SK-N-SH (cell line): Measurements from ENCODE around the gene SNAP29. TPM values are rescaled to one million over a fixed set of nuclear protein-coding genes. Genes with fewer than 3 reads are reported as not detected.

Source experiments
- CTCF ChIA-PET: fragments of 300-600, 350-600 bp; formaldehyde crosslinking; extraction: SDS; loops from one replicate; lab custom pipeline; 2021; lab: Yijun Ruan, JAX
- POLR2A ChIA-PET: fragments of 350-600 bp; sonication (Branson Sonifier 250); formaldehyde crosslinking; extraction: SDS; loops from one replicate; lab custom pipeline; 2020; ENCODE audit warnings: antibody characterized with exemption, inconsistent platforms; lab: Yijun Ruan, JAX
- DNase-seq: peaks from one replicate; pipeline ENCODE4 v3.0.0; 2012
- H2AFZ ChIP-seq: fragments of 200-600 bp; sonication (generic); 2 replicates; pipeline ENCODE4 v1.8.1; 2016; ENCODE audit warnings: antibody characterized with exemption, mild to moderate bottlenecking, low read depth
- H3F3A ChIP-seq: fragments of 200-600 bp; sonication (generic); replicated peaks from 2 replicates; pipeline ENCODE3; 2016; ENCODE audit warnings: antibody characterized with exemption, mild to moderate bottlenecking; ENCODE audit not compliant: insufficient read depth
- H3K27ac ChIP-seq, 2 experiments: fragments of 200-500 bp in 1 of 2; fragments of 200-600 bp in 1 of 2; sonication (Bioruptor generic) in 1 of 2; sonication (generic), shearing (Covaris generic) in 1 of 2; 2 replicates each; pipeline versions ENCODE4 v1.5.1 to v1.6.1; 2014 to 2016; ENCODE audit warnings: low read depth in 2 of 2, inconsistent platforms in 1 of 2, low read length in 1 of 2, mild to moderate bottlenecking in 1 of 2, mixed read lengths in 1 of 2
- H3K27me3 ChIP-seq: fragments of 200-600 bp; sonication (generic), shearing (Covaris generic); 2 replicates; pipeline ENCODE4 v1.6.1; 2016; ENCODE audit warnings: mixed run types; ENCODE audit not compliant: insufficient read depth
- H3K36me3 ChIP-seq, 2 experiments: fragments of 200-500 bp in 1 of 2; fragments of 200-600 bp in 1 of 2; sonication (Bioruptor generic) in 1 of 2; sonication (generic) in 1 of 2; replicated peaks in 1 of 2; 2 replicates each; pipeline versions ENCODE3 to v1.5.1; 2014 to 2016; ENCODE audit warnings: low read length in 1 of 2, mild to moderate bottlenecking in 1 of 2; ENCODE audit not compliant: insufficient read depth in 2 of 2, control insufficient read depth in 1 of 2
- H3K4me1 ChIP-seq, 2 experiments: fragments of 200-500 bp in 1 of 2; fragments of 200-600 bp in 1 of 2; sonication (Bioruptor generic) in 1 of 2; sonication (generic), shearing (Covaris generic) in 1 of 2; 2 replicates each; pipeline versions ENCODE4 v1.5.1 to v1.6.1; 2014 to 2016; ENCODE audit warnings: low read depth in 1 of 2, low read length in 1 of 2, mixed run types in 1 of 2; ENCODE audit not compliant: insufficient read depth in 2 of 2, control insufficient read depth in 1 of 2
- H3K4me2 ChIP-seq: fragments of 200-600 bp; sonication (generic), shearing (Covaris generic); 2 replicates; pipeline ENCODE4 v1.6.1; 2017; ENCODE audit warnings: mixed run types
- H3K4me3 ChIP-seq, 2 experiments: fragments of 200-500 bp in 1 of 2; fragments of 200-600 bp in 1 of 2; sonication (Bioruptor generic) in 1 of 2; sonication (generic), shearing (Covaris generic) in 1 of 2; 2 replicates each; pipeline versions ENCODE4 v1.5.1 to v1.8.1; 2014 to 2016; ENCODE audit warnings: low read depth in 2 of 2, inconsistent platforms in 1 of 2, low read length in 1 of 2, mild to moderate bottlenecking in 1 of 2, mixed read lengths in 1 of 2, moderate library complexity in 1 of 2
- H3K79me2 ChIP-seq: fragments of 200-600 bp; sonication (generic); 2 replicates; pipeline ENCODE4 v1.8.1; 2017; ENCODE audit warnings: mild to moderate bottlenecking; ENCODE audit not compliant: insufficient read depth
- H3K9ac ChIP-seq: fragments of 200-600 bp; sonication (generic); 2 replicates; pipeline ENCODE4 v1.6.1; 2017; ENCODE audit warnings: mixed run types
- H3K9me2 ChIP-seq: fragments of 200-600 bp; sonication (generic); 2 replicates; pipeline ENCODE4 v1.6.1; 2017; ENCODE audit warnings: mixed run types
- H3K9me3 ChIP-seq: fragments of 200-600 bp; sonication (generic); 2 replicates; pipeline ENCODE4 v1.6.1; 2017; ENCODE audit warnings: mixed run types, mild to moderate bottlenecking, moderate library complexity
- H4K20me1 ChIP-seq: fragments of 200-600 bp; sonication (generic); 2 replicates; pipeline ENCODE4 v1.6.1; 2017; ENCODE audit warnings: mild to moderate bottlenecking, mixed run types; ENCODE audit not compliant: insufficient read depth
- CHD2 ChIP-seq: fragments of 150-350 bp; IDR thresholded peaks from 2 replicates; pipeline ENCODE4 v1.6.1; 2018; ENCODE audit warnings: low read length; ENCODE audit not compliant: partially characterized antibody
- FOSL2 ChIP-seq: IDR thresholded peaks from 2 replicates; pipeline ENCODE4 v1.4.0; 2012; ENCODE audit warnings: low read depth, mild to moderate bottlenecking, moderate library complexity, borderline replicate concordance
- FOXJ3 ChIP-seq: sonication (generic); formaldehyde crosslinking; IDR thresholded peaks from 2 replicates; pipeline ENCODE4 v1.5.1; 2020; ENCODE audit warnings: mild to moderate bottlenecking, missing genetic modification reagents
- MEF2A ChIP-seq: IDR thresholded peaks from 2 replicates; pipeline ENCODE4 v1.4.0; 2012; ENCODE audit warnings: low read depth, borderline replicate concordance
- MXI1 ChIP-seq: IDR thresholded peaks from 2 replicates; pipeline ENCODE4 v1.6.1; 2012; ENCODE audit warnings: mild to moderate bottlenecking, low read depth, low read length, improper control_type of control experiment
- RCOR1 ChIP-seq: fragments of 150-350 bp; IDR thresholded peaks from 2 replicates; pipeline ENCODE4 v1.6.1; 2017; ENCODE audit warnings: antibody characterized with exemption, low read length
- RFX5 ChIP-seq: IDR thresholded peaks from 2 replicates; pipeline ENCODE4 v1.6.1; 2012; ENCODE audit warnings: mild to moderate bottlenecking, improper control_type of control experiment, low read length
- SIN3A ChIP-seq: IDR thresholded peaks from 2 replicates; pipeline ENCODE4 v1.6.1; 2012; ENCODE audit warnings: low read depth, mild to moderate bottlenecking, low read length, moderate library complexity, borderline replicate concordance
- SMC3 ChIP-seq: IDR thresholded peaks from 2 replicates; pipeline ENCODE4 v1.6.1; 2012; ENCODE audit warnings: low read depth, low read length, improper control_type of control experiment
- TAF1 ChIP-seq: IDR thresholded peaks from 2 replicates; pipeline ENCODE4 v1.6.1; 2012; ENCODE audit warnings: low read depth, mild to moderate bottlenecking, low read length, moderate library complexity, borderline replicate concordance
- TEAD4 ChIP-seq: IDR thresholded peaks from 2 replicates; pipeline ENCODE4 v1.4.0; 2012; ENCODE audit warnings: mild to moderate bottlenecking, borderline replicate concordance; ENCODE audit not compliant: insufficient read depth
- YY1 ChIP-seq: IDR thresholded peaks from 2 replicates; pipeline ENCODE4 v1.4.0; 2012; ENCODE audit warnings: low read depth, mild to moderate bottlenecking
- WGBS: methylation state at CpG from one replicate; pipeline ENCODE4 v1.1.6; 2017; ENCODE audit warnings: low lambda C conversion rate; 5-methylcytosine and 5-hydroxymethylcytosine counted together
- polyA plus RNA-seq, 3 experiments: library from polyadenylated mRNA; depleted of rRNA; stranded (reverse); fragments of >200 nt; gene quantifications; 2 replicates each; pipeline ENCODE4 v1.2.3, GENCODE V29; 2012
- TF ChIP-seq, protein P1 (sequence below): fragments of 200-600 bp; sonication (generic); IDR thresholded peaks from 2 replicates; pipeline ENCODE4 v1.6.1; 2017; ENCODE audit warnings: antibody characterized with exemption, mild to moderate bottlenecking, moderate library complexity
- TF ChIP-seq, protein P2 (sequence below): IDR thresholded peaks from 2 replicates; pipeline ENCODE4 v1.6.1; 2012; ENCODE audit warnings: mild to moderate bottlenecking, low read depth, low read length, moderate library complexity
- TF ChIP-seq, protein P3 (sequence below): fragments of 150-350 bp; IDR thresholded peaks from 2 replicates; pipeline ENCODE4 v1.6.1; 2017; ENCODE audit warnings: antibody characterized with exemption, low read length, low read depth, borderline replicate concordance
- TF ChIP-seq, protein P4 (sequence below): IDR thresholded peaks from 2 replicates; pipeline ENCODE4 v1.4.0; 2012; ENCODE audit warnings: low read depth, borderline replicate concordance
- TF ChIP-seq, protein P5 (sequence below): IDR thresholded peaks from 2 replicates; pipeline ENCODE4 v1.4.0; 2012; ENCODE audit warnings: low read depth
- TF ChIP-seq, protein P6 (sequence below): IDR thresholded peaks from 2 replicates; pipeline ENCODE4 v1.4.0; 2012; ENCODE audit warnings: low read depth, borderline replicate concordance

SNAP29 gene
- polyA plus RNA-seq, 1 of the 3 experiments (the other 2 are of a cell fraction), result 37.3 TPM

DNA sequence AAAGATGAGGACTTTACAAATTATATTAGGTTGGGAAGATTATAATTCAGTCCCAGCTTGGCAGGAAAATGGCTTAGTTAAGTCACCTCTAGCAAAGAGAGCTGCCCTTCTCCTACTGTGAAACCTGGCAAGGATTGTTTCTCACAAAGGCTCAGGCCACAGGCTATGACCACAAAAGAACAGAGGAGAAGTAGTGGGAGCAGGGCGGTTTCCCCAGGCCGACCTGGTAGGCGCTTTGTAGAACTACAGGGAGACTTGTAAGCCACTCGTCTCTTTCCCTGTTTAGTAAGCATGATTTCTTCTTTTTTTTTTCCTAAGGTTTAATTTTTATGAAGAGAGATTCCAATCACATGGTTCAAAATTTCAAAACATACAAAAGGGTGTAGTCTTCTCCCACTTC is 4.6 kb downstream of the SNAP29 start:
- no peak overlapping the region for H3K4me3 ChIP-seq
- ChIA-PET POLR2A (no interaction called here), CTCF (interaction anchor here (1.2 to 4.7 kb wide), 2 partner anchors 22 to 59 kb away, joined by 4 to 16 read pairs; no protein-coding TSS in a partner anchor)
- WGBS, result 100% methylated on average over 4 of the region's 4 CpGs
- no peak overlapping the region for H2AFZ ChIP-seq
- no peaks in the 10 kb centered on the region for H4K20me1 ChIP-seq
- no peak for TF ChIP-seq MEF2A
- TF ChIP-seq FOSL2, result no peak
- TF ChIP-seq SMC3, result no peak
- TF ChIP-seq, protein P1, sequence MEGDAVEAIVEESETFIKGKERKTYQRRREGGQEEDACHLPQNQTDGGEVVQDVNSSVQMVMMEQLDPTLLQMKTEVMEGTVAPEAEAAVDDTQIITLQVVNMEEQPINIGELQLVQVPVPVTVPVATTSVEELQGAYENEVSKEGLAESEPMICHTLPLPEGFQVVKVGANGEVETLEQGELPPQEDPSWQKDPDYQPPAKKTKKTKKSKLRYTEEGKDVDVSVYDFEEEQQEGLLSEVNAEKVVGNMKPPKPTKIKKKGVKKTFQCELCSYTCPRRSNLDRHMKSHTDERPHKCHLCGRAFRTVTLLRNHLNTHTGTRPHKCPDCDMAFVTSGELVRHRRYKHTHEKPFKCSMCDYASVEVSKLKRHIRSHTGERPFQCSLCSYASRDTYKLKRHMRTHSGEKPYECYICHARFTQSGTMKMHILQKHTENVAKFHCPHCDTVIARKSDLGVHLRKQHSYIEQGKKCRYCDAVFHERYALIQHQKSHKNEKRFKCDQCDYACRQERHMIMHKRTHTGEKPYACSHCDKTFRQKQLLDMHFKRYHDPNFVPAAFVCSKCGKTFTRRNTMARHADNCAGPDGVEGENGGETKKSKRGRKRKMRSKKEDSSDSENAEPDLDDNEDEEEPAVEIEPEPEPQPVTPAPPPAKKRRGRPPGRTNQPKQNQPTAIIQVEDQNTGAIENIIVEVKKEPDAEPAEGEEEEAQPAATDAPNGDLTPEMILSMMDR, result no peak
- TF ChIP-seq TAF1, result no peak
- TF ChIP-seq, protein P2, sequence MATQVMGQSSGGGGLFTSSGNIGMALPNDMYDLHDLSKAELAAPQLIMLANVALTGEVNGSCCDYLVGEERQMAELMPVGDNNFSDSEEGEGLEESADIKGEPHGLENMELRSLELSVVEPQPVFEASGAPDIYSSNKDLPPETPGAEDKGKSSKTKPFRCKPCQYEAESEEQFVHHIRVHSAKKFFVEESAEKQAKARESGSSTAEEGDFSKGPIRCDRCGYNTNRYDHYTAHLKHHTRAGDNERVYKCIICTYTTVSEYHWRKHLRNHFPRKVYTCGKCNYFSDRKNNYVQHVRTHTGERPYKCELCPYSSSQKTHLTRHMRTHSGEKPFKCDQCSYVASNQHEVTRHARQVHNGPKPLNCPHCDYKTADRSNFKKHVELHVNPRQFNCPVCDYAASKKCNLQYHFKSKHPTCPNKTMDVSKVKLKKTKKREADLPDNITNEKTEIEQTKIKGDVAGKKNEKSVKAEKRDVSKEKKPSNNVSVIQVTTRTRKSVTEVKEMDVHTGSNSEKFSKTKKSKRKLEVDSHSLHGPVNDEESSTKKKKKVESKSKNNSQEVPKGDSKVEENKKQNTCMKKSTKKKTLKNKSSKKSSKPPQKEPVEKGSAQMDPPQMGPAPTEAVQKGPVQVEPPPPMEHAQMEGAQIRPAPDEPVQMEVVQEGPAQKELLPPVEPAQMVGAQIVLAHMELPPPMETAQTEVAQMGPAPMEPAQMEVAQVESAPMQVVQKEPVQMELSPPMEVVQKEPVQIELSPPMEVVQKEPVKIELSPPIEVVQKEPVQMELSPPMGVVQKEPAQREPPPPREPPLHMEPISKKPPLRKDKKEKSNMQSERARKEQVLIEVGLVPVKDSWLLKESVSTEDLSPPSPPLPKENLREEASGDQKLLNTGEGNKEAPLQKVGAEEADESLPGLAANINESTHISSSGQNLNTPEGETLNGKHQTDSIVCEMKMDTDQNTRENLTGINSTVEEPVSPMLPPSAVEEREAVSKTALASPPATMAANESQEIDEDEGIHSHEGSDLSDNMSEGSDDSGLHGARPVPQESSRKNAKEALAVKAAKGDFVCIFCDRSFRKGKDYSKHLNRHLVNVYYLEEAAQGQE, result no peak
- no peak for TF ChIP-seq RCOR1
- TF ChIP-seq, protein P3, sequence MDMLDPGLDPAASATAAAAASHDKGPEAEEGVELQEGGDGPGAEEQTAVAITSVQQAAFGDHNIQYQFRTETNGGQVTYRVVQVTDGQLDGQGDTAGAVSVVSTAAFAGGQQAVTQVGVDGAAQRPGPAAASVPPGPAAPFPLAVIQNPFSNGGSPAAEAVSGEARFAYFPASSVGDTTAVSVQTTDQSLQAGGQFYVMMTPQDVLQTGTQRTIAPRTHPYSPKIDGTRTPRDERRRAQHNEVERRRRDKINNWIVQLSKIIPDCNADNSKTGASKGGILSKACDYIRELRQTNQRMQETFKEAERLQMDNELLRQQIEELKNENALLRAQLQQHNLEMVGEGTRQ, result no peak
- no peak for TF ChIP-seq MXI1
- no peak for TF ChIP-seq FOXJ3 (CRISPR knock-in tag)
- TF ChIP-seq, protein P4, sequence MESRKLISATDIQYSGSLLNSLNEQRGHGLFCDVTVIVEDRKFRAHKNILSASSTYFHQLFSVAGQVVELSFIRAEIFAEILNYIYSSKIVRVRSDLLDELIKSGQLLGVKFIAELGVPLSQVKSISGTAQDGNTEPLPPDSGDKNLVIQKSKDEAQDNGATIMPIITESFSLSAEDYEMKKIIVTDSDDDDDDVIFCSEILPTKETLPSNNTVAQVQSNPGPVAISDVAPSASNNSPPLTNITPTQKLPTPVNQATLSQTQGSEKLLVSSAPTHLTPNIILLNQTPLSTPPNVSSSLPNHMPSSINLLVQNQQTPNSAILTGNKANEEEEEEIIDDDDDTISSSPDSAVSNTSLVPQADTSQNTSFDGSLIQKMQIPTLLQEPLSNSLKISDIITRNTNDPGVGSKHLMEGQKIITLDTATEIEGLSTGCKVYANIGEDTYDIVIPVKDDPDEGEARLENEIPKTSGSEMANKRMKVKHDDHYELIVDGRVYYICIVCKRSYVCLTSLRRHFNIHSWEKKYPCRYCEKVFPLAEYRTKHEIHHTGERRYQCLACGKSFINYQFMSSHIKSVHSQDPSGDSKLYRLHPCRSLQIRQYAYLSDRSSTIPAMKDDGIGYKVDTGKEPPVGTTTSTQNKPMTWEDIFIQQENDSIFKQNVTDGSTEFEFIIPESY, result no peak
- TF ChIP-seq RFX5, result no peak
- TF ChIP-seq, protein P5, sequence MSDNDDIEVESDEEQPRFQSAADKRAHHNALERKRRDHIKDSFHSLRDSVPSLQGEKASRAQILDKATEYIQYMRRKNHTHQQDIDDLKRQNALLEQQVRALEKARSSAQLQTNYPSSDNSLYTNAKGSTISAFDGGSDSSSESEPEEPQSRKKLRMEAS, result no peak
- no peak for TF ChIP-seq SIN3A
- no peak for TF ChIP-seq CHD2
- TF ChIP-seq TEAD4, result no peak
- TF ChIP-seq, protein P6, sequence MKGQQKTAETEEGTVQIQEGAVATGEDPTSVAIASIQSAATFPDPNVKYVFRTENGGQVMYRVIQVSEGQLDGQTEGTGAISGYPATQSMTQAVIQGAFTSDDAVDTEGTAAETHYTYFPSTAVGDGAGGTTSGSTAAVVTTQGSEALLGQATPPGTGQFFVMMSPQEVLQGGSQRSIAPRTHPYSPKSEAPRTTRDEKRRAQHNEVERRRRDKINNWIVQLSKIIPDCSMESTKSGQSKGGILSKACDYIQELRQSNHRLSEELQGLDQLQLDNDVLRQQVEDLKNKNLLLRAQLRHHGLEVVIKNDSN, result no peak
- TF ChIP-seq YY1, result no peak
- H3K9ac ChIP-seq, result no peak overlapping the region
- H3K27me3 ChIP-seq, result no peaks in the 10 kb centered on the region
- H3K4me1 ChIP-seq, result peaks cover 0 to 34% of the 10 kb centered on the region in 2 experiments; a peak in 2 of 4 replicates
- no peak for DNase-seq
- H3K9me2 ChIP-seq, result no peaks in the 10 kb centered on the region
- no peaks in the 10 kb centered on the region for H3K9me3 ChIP-seq
- H3K79me2 ChIP-seq, result peaks cover 22% of the 10 kb centered on the region
- H3F3A ChIP-seq, result no peaks in the 10 kb centered on the region
- H3K36me3 ChIP-seq, result peaks cover 5 to 11% of the 10 kb centered on the region in 2 experiments
- H3K27ac ChIP-seq, result no peak overlapping the region
- no peak overlapping the region for H3K4me2 ChIP-seq
